RWPE2 (cell line): Measurements from ENCODE around the gene IL22RA1.

Experiments
- ATAC-seq: fragments of 200-7000 bp; cut with Tn5 transposase; 3 replicates; pipeline ENCODE4 v1.9.1; 2021; ENCODE audit warnings: low read depth
- DNase-seq: peaks from one replicate; pipeline ENCODE4 v3.0.0-alpha.2; 2020; ENCODE audit warnings: low spot score
- H3K27ac ChIP-seq: fragments of 450-650 bp; 2 replicates; pipeline ENCODE4 v1.5.1; 2017; ENCODE audit warnings: mild to moderate bottlenecking; ENCODE audit not compliant: poor library complexity, severe bottlenecking
- H3K27me3 ChIP-seq: fragments of 250-450 bp; sonication (Bioruptor Pico); 2 replicates; pipeline ENCODE4 v1.5.1; 2021; ENCODE audit warnings: mild to moderate bottlenecking, moderate library complexity; ENCODE audit not compliant: insufficient read depth, poor library complexity, severe bottlenecking
- H3K36me3 ChIP-seq: fragments of 250-450 bp; sonication (Bioruptor Pico); 2 replicates; pipeline ENCODE4 v1.5.1; 2020; ENCODE audit warnings: low read depth, mild to moderate bottlenecking, moderate library complexity
- H3K4me1 ChIP-seq: fragments of 250-450 bp; sonication (Bioruptor Pico); 2 replicates; pipeline ENCODE4 v1.5.1; 2021; ENCODE audit warnings: mild to moderate bottlenecking, moderate library complexity; ENCODE audit not compliant: insufficient read depth, poor library complexity, severe bottlenecking
- H3K4me3 ChIP-seq: fragments of 250-450 bp; sonication (Bioruptor Pico); 2 replicates; pipeline ENCODE4 v1.5.1; 2021; ENCODE audit warnings: mild to moderate bottlenecking, moderate library complexity; ENCODE audit not compliant: severe bottlenecking
- H3K9me3 ChIP-seq: fragments of 250-450 bp; sonication (Bioruptor Pico); 2 replicates; pipeline ENCODE4 v1.5.1; 2021; ENCODE audit warnings: mild to moderate bottlenecking, moderate library complexity; ENCODE audit not compliant: severe bottlenecking
- TF ChIP-seq, protein P1 (sequence below): fragments of 450-650 bp; IDR thresholded peaks from one replicate; pipeline ENCODE4 v1.5.1; 2017; ENCODE audit warnings: mild to moderate bottlenecking, moderate library complexity; ENCODE audit not compliant: poor library complexity, severe bottlenecking

Gene IL22RA1

DNA sequence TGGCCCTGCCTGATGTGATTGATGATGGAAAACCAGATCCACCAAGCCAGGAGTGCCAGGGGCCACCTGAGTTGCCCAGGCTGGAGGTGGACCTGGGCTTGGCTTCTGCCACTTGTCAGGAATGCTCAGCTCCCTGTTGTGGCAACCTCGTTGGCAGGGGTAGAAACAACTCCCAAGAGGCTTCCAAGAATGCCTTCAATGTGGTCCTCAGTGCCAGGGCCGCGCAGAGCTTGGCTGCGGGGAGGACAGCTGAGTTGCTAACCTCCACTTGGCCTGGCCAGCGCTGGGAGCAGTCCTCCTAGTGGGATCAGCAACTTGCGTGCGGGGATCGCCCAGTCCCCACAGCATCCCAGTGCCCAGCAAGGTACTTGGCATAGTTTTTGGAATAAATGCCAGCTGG, 40.0 kb downstream of the IL22RA1 start:
- TF ChIP-seq, protein P1, sequence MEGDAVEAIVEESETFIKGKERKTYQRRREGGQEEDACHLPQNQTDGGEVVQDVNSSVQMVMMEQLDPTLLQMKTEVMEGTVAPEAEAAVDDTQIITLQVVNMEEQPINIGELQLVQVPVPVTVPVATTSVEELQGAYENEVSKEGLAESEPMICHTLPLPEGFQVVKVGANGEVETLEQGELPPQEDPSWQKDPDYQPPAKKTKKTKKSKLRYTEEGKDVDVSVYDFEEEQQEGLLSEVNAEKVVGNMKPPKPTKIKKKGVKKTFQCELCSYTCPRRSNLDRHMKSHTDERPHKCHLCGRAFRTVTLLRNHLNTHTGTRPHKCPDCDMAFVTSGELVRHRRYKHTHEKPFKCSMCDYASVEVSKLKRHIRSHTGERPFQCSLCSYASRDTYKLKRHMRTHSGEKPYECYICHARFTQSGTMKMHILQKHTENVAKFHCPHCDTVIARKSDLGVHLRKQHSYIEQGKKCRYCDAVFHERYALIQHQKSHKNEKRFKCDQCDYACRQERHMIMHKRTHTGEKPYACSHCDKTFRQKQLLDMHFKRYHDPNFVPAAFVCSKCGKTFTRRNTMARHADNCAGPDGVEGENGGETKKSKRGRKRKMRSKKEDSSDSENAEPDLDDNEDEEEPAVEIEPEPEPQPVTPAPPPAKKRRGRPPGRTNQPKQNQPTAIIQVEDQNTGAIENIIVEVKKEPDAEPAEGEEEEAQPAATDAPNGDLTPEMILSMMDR, result no peak
- Histone ChIP-seq H3K9me3 (no peaks in the 10 kb centered on the region), H3K36me3 (no peaks in the 10 kb centered on the region), H3K27ac (no peak overlapping the region), H3K27me3 (no peaks in the 10 kb centered on the region), H3K4me1 (peaks cover under 1% of the 10 kb centered on the region), H3K4me3 (no peak overlapping the region)
- no peak for DNase-seq
- ATAC-seq, result no peak

DNA sequence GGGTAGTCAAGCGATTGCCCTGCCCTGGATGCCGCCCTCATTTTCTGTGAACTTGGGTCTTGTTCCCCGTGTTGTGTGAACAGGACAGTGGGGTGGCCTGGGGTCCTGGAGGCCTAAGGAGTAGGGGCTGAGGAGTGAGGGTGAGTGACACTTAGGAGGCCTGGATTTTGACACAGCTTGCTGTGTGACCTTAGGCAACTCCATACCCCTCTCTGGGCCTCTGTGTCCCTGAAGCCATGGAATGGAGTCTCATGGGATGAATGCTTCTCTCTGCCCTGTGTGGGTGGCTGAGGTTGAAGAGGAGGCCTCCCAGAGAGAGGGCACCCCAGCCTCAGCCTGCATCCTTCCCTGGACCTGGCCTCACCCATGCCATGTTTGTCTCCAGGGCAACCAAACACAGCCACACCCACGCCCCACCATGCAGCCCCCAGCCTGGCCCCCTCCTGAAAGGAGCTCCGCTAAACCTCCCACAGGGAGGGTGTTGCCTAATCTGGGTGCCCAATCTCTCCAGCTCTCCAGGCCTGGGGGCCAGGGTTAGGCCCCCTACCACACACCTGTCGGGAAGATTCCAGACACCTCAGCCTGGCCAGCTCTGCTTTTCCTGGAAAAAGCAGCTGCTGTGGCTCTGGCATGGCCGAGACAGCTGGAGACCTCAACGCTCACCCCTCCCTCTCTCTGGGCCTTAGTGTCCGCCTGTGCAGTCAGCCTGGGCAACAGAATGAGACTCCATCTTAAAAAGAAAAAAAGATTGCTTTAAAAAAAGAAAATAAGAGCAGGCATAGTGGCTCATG, 40.9 kb downstream of the IL22RA1 start:
- TF ChIP-seq, protein P1, result no peak
- ATAC-seq (no peak), DNase-seq (no peak)
- H3K36me3 ChIP-seq, result no peaks in the 10 kb centered on the region
- H3K27me3 ChIP-seq, result no peaks in the 10 kb centered on the region
- no peaks in the 10 kb centered on the region for H3K9me3 ChIP-seq
- H3K27ac ChIP-seq, result no peak overlapping the region
- H3K4me3 ChIP-seq, result no peak overlapping the region
- no peaks in the 10 kb centered on the region for H3K4me1 ChIP-seq

DNA sequence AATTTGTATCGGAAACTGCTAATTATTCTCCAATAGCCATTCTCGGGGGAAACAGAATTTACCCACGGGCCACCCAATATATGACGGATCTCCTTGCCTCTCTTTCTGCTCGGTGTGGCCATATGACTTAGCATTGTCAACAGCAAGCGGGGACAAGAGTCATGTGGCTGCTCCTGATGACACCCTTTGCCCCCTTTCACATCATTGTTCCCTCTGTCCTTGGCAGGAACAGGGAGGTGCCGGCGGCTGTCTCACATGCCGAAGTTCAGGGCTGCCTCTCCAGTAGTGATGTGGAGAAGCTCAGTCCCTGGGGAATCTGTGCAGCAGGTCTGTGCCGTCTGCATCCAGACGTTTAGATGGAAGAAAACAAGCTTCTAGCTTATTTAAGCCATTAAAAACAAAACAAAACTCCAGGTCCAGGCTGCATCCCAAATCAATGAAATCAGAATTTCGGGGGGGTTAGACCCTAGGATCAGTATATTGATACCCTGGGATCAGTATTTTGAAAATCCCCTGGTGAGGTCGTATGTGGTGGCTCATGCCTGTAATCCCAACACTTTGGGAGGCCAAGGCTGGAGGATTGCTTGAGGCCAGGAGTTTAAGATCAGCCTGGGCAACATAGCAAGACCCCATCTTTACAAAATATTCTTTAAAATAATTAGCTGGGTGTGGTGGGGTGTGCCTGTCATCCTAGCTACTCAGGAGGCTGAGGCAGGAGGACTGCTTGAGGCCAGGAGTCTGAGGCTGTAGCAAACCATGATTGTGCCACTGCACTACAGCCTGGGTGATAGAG, 41.8 kb downstream of the IL22RA1 start:
- H3K27ac ChIP-seq, result no peak overlapping the region
- no peaks in the 10 kb centered on the region for H3K27me3 ChIP-seq
- H3K4me1 ChIP-seq, result no peaks in the 10 kb centered on the region
- ATAC-seq, result no peak
- no peaks in the 10 kb centered on the region for H3K9me3 ChIP-seq
- no peak for DNase-seq
- TF ChIP-seq, protein P1, result no peak
- no peaks in the 10 kb centered on the region for H3K36me3 ChIP-seq
- no peak overlapping the region for H3K4me3 ChIP-seq

DNA sequence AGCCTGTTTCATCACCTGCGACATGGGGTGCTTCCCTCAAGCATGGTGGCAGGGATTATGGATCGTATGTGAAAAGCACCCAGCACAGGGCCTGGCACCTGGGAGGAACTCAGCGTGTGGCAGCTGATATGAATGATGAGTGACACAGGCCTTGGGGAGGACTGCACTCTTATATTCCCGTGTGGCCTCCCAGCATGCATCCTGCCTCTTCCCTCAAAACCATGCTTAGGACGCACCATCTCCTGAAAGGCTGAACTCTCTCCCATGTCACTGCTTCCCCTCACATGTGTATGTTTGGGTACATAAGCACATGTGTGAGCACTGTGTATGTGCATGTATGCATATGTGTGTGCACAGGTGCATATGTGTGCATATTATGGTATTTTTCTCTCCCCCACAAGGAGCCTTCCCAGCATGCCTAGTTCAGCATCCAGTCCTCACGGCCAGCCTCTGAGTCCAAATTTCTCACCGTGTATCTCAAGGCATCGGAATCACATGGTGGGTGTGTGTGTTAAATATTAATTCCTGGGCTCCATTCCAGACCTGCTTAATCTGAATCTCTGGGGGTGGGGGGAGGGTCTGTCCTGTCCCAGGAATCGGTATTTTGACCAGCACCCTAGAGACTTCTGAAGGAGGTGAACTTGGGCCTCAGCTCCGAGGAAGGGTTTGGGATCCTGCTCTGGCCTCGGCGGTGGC, 43.8 kb downstream of the IL22RA1 start:
- H3K36me3 ChIP-seq, result no peaks in the 10 kb centered on the region
- H3K27ac ChIP-seq, result no peak overlapping the region
- no peak for DNase-seq
- no peaks in the 10 kb centered on the region for H3K9me3 ChIP-seq
- TF ChIP-seq, protein P1, result no peak
- no peaks in the 10 kb centered on the region for H3K27me3 ChIP-seq
- no peak for ATAC-seq
- no peak overlapping the region for H3K4me3 ChIP-seq
- H3K4me1 ChIP-seq, result no peaks in the 10 kb centered on the region
